B cell (primary cell): ENCODE results near the gene HBA2. TPM values are rescaled to one million over a fixed set of nuclear protein-coding genes. Genes with fewer than 3 reads are reported as not detected.
"Not testable (repeated sequence)": the region's sequence is repeated elsewhere in the genome, so short reads cannot be mapped to it uniquely, and the experiment has no call there.

Experiments used
- ATAC-seq: fragments of 200-7000 bp; cut with Tn5 transposase; one replicate; pipeline ENCODE4 v1.10.0; 2021; ENCODE audit warnings: low read depth, mild to moderate bottlenecking, moderate number of reproducible peaks, moderate library complexity
- CTCF ChIA-PET: fragments of 350-600 bp; sonication (Branson Sonifier 250); formaldehyde crosslinking; loops from one replicate; lab custom pipeline; 2021; ENCODE audit warnings: antibody characterized with exemption, inconsistent platforms; lab: Charles Lee
- POLR2A ChIA-PET: fragments of 350-600 bp; sonication (Branson Sonifier 250); formaldehyde crosslinking; loops from one replicate; lab custom pipeline; 2021; ENCODE audit warnings: antibody characterized with exemption; lab: Charles Lee
- DNase-seq: peaks from one replicate; pipeline ENCODE4 v3.0.0; 2013
- H2AFZ ChIP-seq: 2 replicates; pipeline ENCODE4 v1.6.1; 2012; ENCODE audit warnings: mild to moderate bottlenecking, low read depth, low read length; ENCODE audit not compliant: insufficient read depth, poor library complexity, severe bottlenecking
- H3K27ac ChIP-seq, 2 donors: 1 replicate in 1 of 2; 2 replicates in 1 of 2; pipeline ENCODE4 v1.5.1; 2012 to 2013; ENCODE audit warnings: low read length in 2 of 2, mild to moderate bottlenecking in 2 of 2, moderate library complexity in 1 of 2
- H3K27me3 ChIP-seq, 4 experiments: fragments of 200-600 bp in 1 of 4; sonication (generic) in 1 of 4; replicated peaks in 1 of 4; 1 replicate in 2 of 4; 2 replicates in 2 of 4; pipeline versions ENCODE4 v1.6.1 to v1.7.0; 2013 to 2016; ENCODE audit warnings: low read length in 3 of 4, mild to moderate bottlenecking in 2 of 4, mixed read lengths in 1 of 4, moderate library complexity in 1 of 4; ENCODE audit not compliant: insufficient read depth in 4 of 4, control insufficient read depth in 3 of 4; ENCODE audit errors: control extremely low read depth in 1 of 4
- H3K36me3 ChIP-seq, 2 experiments: replicated peaks in 1 of 2; 1 replicate in 1 of 2; 2 replicates in 1 of 2; pipeline versions ENCODE4 v1.6.1 to v1.7.1; 2013; ENCODE audit warnings: low read length in 1 of 2; ENCODE audit not compliant: insufficient read depth in 2 of 2, control insufficient read depth in 1 of 2; ENCODE audit errors: control extremely low read depth in 1 of 2, extremely low read depth in 1 of 2
- H3K4me1 ChIP-seq, 2 donors: fragments of 200-600 bp in 1 of 2; sonication (generic) in 1 of 2; 1 replicate in 1 of 2; 2 replicates in 1 of 2; pipeline versions ENCODE4 v1.5.1 to v1.6.1; 2013 to 2017; ENCODE audit warnings: low read length in 2 of 2; ENCODE audit not compliant: control insufficient read depth in 2 of 2, insufficient read depth in 2 of 2
- H3K4me2 ChIP-seq: replicated peaks from 2 replicates; pipeline ENCODE3; 2012; ENCODE audit warnings: mild to moderate bottlenecking, low read depth, low read length; ENCODE audit not compliant: poor library complexity, severe bottlenecking
- H3K4me3 ChIP-seq, 5 experiments: fragments of 200-600 bp in 1 of 5; sonication (generic) in 1 of 5; 1 replicate in 3 of 5; 2 replicates in 2 of 5; pipeline versions ENCODE4 v1.5.1 to v1.7.0; 2011 to 2016; ENCODE audit warnings: low read length in 4 of 5, mild to moderate bottlenecking in 4 of 5, low read depth in 2 of 5, control low read depth in 1 of 5, moderate library complexity in 1 of 5; ENCODE audit not compliant: insufficient read depth in 1 of 5; ENCODE audit errors: control extremely low read depth in 1 of 5, extremely low read depth in 1 of 5
- H3K79me2 ChIP-seq: fragments of 200-600 bp; sonication (generic); one replicate; pipeline ENCODE4 v1.6.0; 2016; ENCODE audit warnings: low read length; ENCODE audit not compliant: control insufficient read depth, insufficient read depth
- H3K9ac ChIP-seq: fragments of 200-600 bp; sonication (generic); 2 replicates; pipeline ENCODE4 v1.6.1; 2017; ENCODE audit warnings: mild to moderate bottlenecking, low read length, moderate library complexity
- H3K9me3 ChIP-seq, 3 donors: one replicate each; pipeline versions ENCODE4 v1.6.1 to v1.7.1; 2013; ENCODE audit warnings: low read length in 2 of 3; ENCODE audit not compliant: control insufficient read depth in 2 of 3, insufficient read depth in 1 of 3; ENCODE audit errors: control extremely low read depth in 1 of 3
- H4K20me1 ChIP-seq: 2 replicates; pipeline ENCODE4 v1.6.0; 2012; ENCODE audit warnings: mild to moderate bottlenecking, low read length; ENCODE audit not compliant: insufficient read depth, control insufficient read depth, poor library complexity, severe bottlenecking
- H3K27ac Mint-ChIP-seq: one replicate; pipeline ENCODE4 v1.8.0; 2021; ENCODE audit warnings: mixed read lengths
- H3K27me3 Mint-ChIP-seq: one replicate; pipeline ENCODE4 v1.8.0; 2021; ENCODE audit warnings: mixed read lengths
- H3K4me1 Mint-ChIP-seq: one replicate; pipeline ENCODE4 v1.8.0; 2021; ENCODE audit warnings: mixed read lengths
- H3K4me3 Mint-ChIP-seq: one replicate; pipeline ENCODE4 v1.8.0; 2021; ENCODE audit warnings: mixed read lengths
- H3K9me3 Mint-ChIP-seq: one replicate; pipeline ENCODE4 v1.8.0; 2022; ENCODE audit warnings: mixed read lengths; ENCODE audit not compliant: insufficient read depth
- EZH2 ChIP-seq: IDR thresholded peaks from 2 replicates; pipeline ENCODE4 v1.6.1; 2012; ENCODE audit warnings: borderline replicate concordance, low read depth, mild to moderate bottlenecking, moderate library complexity, low read length; ENCODE audit not compliant: insufficient read depth, poor library complexity, severe bottlenecking
- WGBS: methylation state at CpG from one replicate; pipeline ENCODE4 v1.1.5; 2013; ENCODE audit warnings: missing lambda C conversion rate; ENCODE audit not compliant: insufficient coverage; 5-methylcytosine and 5-hydroxymethylcytosine counted together
- intact Hi-C: fragments of 100-400 bp; cut with micrococcal nuclease; formaldehyde crosslinking; loops from one replicate; pipeline ENCODE4 v1.10.0; 2022
- polyA plus RNA-seq: library from polyadenylated mRNA; depleted of rRNA; stranded (reverse); fragments of >200 nt; gene quantifications from 2 replicates; pipeline ENCODE4 v1.2.3, GENCODE V29; 2012
- total RNA-seq, 2 donors: library from RNA; stranded (reverse); fragments of 120-200 nt in 1 of 2; gene quantifications; 1 replicate in 1 of 2; 2 replicates in 1 of 2; pipeline versions ENCODE4 v1.2.3 to v1.2.4, GENCODE V29; 2013 to 2022

Gene HBA2
- total and polyA plus RNA-seq, 2 donors (not counting 1 experiment from before 2014, with no cell fraction given), result 75.6 to 179 TPM

GRCh38 chr16:203246-203645 lies 30.6 kb downstream of the HBA2 start:
- H3K27ac Mint-ChIP-seq, result no peak overlapping the region

GRCh38 chr16:204046-204445 lies 31.4 kb downstream of the HBA2 start:
- DNase-seq, H3K27ac Mint-ChIP-seq, H3K4me1 Mint-ChIP-seq, POLR2A ChIA-PET, H3K9me3 ChIP-seq, H3K9me3 Mint-ChIP-seq, CTCF ChIA-PET, H3K4me3 Mint-ChIP-seq, intact Hi-C loops, H3K4me1 ChIP-seq, H3K27me3 ChIP-seq, H3K27me3 Mint-ChIP-seq, ATAC-seq, H3K4me3 ChIP-seq, H3K4me2 ChIP-seq, H3K9ac ChIP-seq, H2AFZ ChIP-seq, H3K27ac ChIP-seq: not testable (repeated sequence)
- peaks cover 18% of the 10 kb centered on the region for H4K20me1 ChIP-seq
- H3K79me2 ChIP-seq, result peaks cover 16% of the 10 kb centered on the region
- peaks cover 16 to 66% of the 10 kb centered on the region in 2 experiments for H3K36me3 ChIP-seq
- WGBS, result 98% methylated on average over 9 of the region's 9 CpGs

More at GRCh38 chr16:203246-203645, 30.6 kb downstream of the HBA2 start:
- Mint-ChIP-seq H3K4me3 (no peak overlapping the region), H3K27me3 (no peaks in the 10 kb centered on the region), H3K9me3 (no peaks in the 10 kb centered on the region), H3K4me1 (no peaks in the 10 kb centered on the region)
- H3K27ac ChIP-seq, result no peak overlapping the region
- POLR2A ChIA-PET, result no interaction called here
- H3K9ac ChIP-seq, result no peak overlapping the region
- H3K4me3 ChIP-seq, result no peak overlapping the region
- CTCF ChIA-PET, result no interaction called here
- H4K20me1 ChIP-seq, result peaks cover 20% of the 10 kb centered on the region
- intact Hi-C loops, result no loop called here
- no peak overlapping the region for H3K4me2 ChIP-seq
- no peak overlapping the region for H2AFZ ChIP-seq
- TF ChIP-seq EZH2, result no peak
- DNase-seq (no peak), ATAC-seq (no peak)
- 89% methylated on average over 1 of the region's 4 CpGs for WGBS
- peaks cover 10% of the 10 kb centered on the region for H3K79me2 ChIP-seq
- H3K9me3 ChIP-seq, result no peaks in the 10 kb centered on the region
- H3K4me1 ChIP-seq, result no peaks in the 10 kb centered on the region
- no peaks in the 10 kb centered on the region for H3K27me3 ChIP-seq
- H3K36me3 ChIP-seq, result peaks cover 16 to 66% of the 10 kb centered on the region in 2 experiments

- 100% methylated on average over 2 of the region's 4 CpGs for WGBS
- H3K4me1 ChIP-seq, H3K27ac ChIP-seq, H3K27ac Mint-ChIP-seq, H3K4me2 ChIP-seq, intact Hi-C loops, CTCF ChIA-PET, POLR2A ChIA-PET, H3K9me3 ChIP-seq, H3K9ac ChIP-seq, H3K4me1 Mint-ChIP-seq, H2AFZ ChIP-seq, H3K27me3 Mint-ChIP-seq, H3K4me3 ChIP-seq, H3K4me3 Mint-ChIP-seq, H3K27me3 ChIP-seq, DNase-seq, H3K9me3 Mint-ChIP-seq, ATAC-seq: not testable (repeated sequence)
- H3K79me2 ChIP-seq, result peaks cover 52% of the 10 kb centered on the region
- peaks cover 68% of the 10 kb centered on the region for H4K20me1 ChIP-seq
- H3K36me3 ChIP-seq, result peaks cover 9 to 76% of the 10 kb centered on the region in 2 experiments
Measured at GRCh38 chr16:209359-209758, 36.7 kb downstream of the HBA2 start.

GRCh38 chr16:211631-212180 lies 39.0 kb downstream of the HBA2 start:
- H3K79me2 ChIP-seq, result peaks cover 73% of the 10 kb centered on the region
- WGBS, result 97% methylated on average over 12 of the region's 14 CpGs
- intact Hi-C loops, H2AFZ ChIP-seq, H3K4me2 ChIP-seq, H3K9ac ChIP-seq, H3K27me3 ChIP-seq, H3K9me3 ChIP-seq, H3K4me1 ChIP-seq, DNase-seq, H3K4me3 Mint-ChIP-seq, H3K9me3 Mint-ChIP-seq, H3K27ac ChIP-seq, H3K4me1 Mint-ChIP-seq, POLR2A ChIA-PET, H3K27ac Mint-ChIP-seq, ATAC-seq, H3K4me3 ChIP-seq, H3K27me3 Mint-ChIP-seq: not testable (repeated sequence)
- H3K36me3 ChIP-seq, result peaks cover 0 to 69% of the 10 kb centered on the region in 2 experiments
- CTCF ChIA-PET, result interaction anchor here (1.5 kb wide), 1 partner anchor 150 kb away, joined by 4 read pairs; no protein-coding TSS in a partner anchor
- H4K20me1 ChIP-seq, result peaks cover 86% of the 10 kb centered on the region
